ENCODE results near the gene SHISA2. TPM values are rescaled to one million over a fixed set of nuclear protein-coding genes. Genes with fewer than 3 reads are reported as not detected.

Gene SHISA2
- total RNA-seq, 1 donor: 0.90 TPM

GRCh38 chr13:26050568-26051230 lies 1.1 kb downstream of the SHISA2 start:
- H3K4me3 ChIP-seq (ENCODE audit: low read depth, low read length): no peak overlapping the region
- DNase-seq (ENCODE audit: low read depth): no peak
- TF ChIP-seq, protein P1, sequence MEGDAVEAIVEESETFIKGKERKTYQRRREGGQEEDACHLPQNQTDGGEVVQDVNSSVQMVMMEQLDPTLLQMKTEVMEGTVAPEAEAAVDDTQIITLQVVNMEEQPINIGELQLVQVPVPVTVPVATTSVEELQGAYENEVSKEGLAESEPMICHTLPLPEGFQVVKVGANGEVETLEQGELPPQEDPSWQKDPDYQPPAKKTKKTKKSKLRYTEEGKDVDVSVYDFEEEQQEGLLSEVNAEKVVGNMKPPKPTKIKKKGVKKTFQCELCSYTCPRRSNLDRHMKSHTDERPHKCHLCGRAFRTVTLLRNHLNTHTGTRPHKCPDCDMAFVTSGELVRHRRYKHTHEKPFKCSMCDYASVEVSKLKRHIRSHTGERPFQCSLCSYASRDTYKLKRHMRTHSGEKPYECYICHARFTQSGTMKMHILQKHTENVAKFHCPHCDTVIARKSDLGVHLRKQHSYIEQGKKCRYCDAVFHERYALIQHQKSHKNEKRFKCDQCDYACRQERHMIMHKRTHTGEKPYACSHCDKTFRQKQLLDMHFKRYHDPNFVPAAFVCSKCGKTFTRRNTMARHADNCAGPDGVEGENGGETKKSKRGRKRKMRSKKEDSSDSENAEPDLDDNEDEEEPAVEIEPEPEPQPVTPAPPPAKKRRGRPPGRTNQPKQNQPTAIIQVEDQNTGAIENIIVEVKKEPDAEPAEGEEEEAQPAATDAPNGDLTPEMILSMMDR (IDR thresholded peaks at IDR 0.05; ENCODE audit: insufficient read depth, low read length): no peak

DNA sequence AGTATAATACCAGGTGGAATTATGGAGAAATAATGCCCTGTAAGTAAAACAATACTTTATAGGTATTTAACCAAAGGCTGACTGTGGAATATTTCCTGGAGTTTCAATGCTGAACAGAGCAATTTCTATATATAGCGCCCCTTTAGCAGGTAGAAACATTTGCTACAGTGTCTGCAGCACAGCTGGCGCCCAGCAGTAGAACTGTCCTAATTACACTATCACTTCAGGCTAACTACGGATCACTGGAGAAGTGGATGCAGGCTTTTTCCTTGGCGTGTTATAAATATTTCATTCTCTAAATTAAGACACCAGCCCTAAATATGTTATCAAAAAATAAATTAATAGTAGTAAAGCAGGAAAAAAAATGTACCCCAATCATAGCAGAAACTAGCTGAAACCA lies 3.1 kb downstream of the SHISA2 start:
- no peak for DNase-seq (ENCODE audit: low read depth)
- TF ChIP-seq, protein P1 (IDR thresholded peaks at IDR 0.05; ENCODE audit: insufficient read depth, low read length): no peak
- H3K4me3 ChIP-seq (ENCODE audit: low read depth, low read length): no peak overlapping the region

DNA sequence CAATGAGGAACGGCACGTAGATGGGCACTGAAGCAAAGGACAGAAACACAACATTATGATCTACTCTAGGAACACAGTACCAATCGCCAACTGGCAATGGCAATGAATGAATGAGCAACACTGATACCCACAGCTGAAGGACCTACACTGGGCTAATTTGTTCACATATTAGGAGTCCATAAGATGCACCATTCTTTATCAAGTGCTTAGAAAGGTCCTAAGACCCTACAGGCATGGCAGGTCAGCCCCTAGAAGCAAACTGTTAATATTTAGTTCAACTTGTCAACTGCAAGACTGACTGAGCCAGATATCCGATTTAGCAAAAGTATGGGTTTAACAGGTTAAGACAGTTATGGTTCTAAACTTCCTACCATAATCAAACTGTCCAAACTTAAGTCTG lies 4.8 kb downstream of the SHISA2 start:
- DNase-seq (ENCODE audit: low read depth): no peak
- H3K4me3 ChIP-seq (ENCODE audit: low read depth, low read length): no peak overlapping the region
- TF ChIP-seq, protein P1 (IDR thresholded peaks at IDR 0.05; ENCODE audit: insufficient read depth, low read length): no peak

DNA sequence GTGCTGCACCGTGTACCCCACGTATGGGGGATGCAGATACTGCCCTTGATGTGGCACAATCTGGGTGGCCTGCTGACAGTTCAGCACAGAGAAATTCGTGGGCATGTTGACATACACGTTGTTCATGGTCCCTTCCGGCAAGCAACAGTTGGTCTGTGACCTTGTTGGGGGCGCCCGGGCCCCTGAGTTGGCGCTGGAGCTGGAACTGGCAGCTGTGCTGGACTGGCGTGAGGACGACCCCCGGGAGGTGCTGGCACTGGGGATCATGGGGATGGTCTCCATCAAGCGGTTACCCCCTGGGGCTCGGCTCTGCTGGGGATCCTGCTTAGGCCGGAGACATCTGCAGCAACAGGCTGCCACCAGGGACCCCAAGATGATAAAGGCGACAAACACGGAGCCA lies 5.2 kb downstream of the SHISA2 start:
- H3K4me3 ChIP-seq (ENCODE audit: low read depth, low read length): no peak overlapping the region
- no peak for DNase-seq (ENCODE audit: low read depth)
- TF ChIP-seq, protein P1 (IDR thresholded peaks at IDR 0.05; ENCODE audit: insufficient read depth, low read length): no peak

- H3K4me3 ChIP-seq (ENCODE audit: low read depth, low read length): no peak overlapping the region
- TF ChIP-seq, protein P1 (IDR thresholded peaks at IDR 0.05; ENCODE audit: insufficient read depth, low read length): no peak
- no peak for DNase-seq (ENCODE audit: low read depth)
These were observed 6.7 kb downstream of the SHISA2 start for GRCh38 chr13:26045142-26045541.

GRCh38 chr13:26042785-26043184 lies 9.0 kb downstream of the SHISA2 start:
- TF ChIP-seq, protein P1 (IDR thresholded peaks at IDR 0.05; ENCODE audit: insufficient read depth, low read length): no peak
- no peak for DNase-seq (ENCODE audit: low read depth)
- H3K4me3 ChIP-seq (ENCODE audit: low read depth, low read length): no peak overlapping the region

DNA sequence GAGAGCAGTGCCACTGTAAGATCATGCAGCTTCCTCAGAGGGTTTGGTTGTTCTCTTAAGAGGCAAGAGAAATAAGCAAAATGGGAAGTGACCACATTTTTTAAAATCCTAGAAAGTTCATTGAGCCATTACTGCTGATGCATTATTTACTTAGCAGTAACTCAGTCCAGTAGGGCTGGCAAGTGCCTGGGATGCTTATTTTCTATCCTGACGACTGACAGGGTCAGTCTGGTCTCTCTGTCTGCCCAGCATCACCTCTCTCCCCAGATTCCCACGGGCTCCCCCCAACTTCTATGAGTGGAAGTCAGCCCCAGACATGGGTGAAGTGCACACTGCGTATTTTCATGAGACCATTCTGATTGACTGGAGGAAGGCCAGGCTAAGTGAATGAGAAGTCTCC lies 10.4 kb downstream of the SHISA2 start:
- H3K4me3 ChIP-seq (ENCODE audit: low read depth, low read length): no peak overlapping the region
- TF ChIP-seq, protein P1 (IDR thresholded peaks at IDR 0.05; ENCODE audit: insufficient read depth, low read length): no peak
- no peak for DNase-seq (ENCODE audit: low read depth)

Data from fibroblast of the aortic adventitia (primary cell).